GM12891 (cell line): ENCODE measurements around the gene BPTF.
"Not testable (repeated sequence)": the region's sequence is repeated elsewhere in the genome, so short reads cannot be mapped to it uniquely, and the experiment has no call there.

Experiments used
- DNase-seq: peaks from one replicate; pipeline ENCODE4 v3.0.0; 2011; ENCODE audit warnings: low spot score; ENCODE audit not compliant: insufficient read length
- FAIRE-seq: peaks from 2 replicates; lab custom pipeline; 2011; peaks lifted over from hg19 to GRCh38; lab: Jason Lieb, UNC
- PAX5 ChIP-seq: IDR thresholded peaks from 2 replicates; pipeline ENCODE4 v1.6.1; 2011; ENCODE audit warnings: low read length, moderate library complexity, mild to moderate bottlenecking; ENCODE audit not compliant: insufficient read depth, severe bottlenecking
- POLR2A ChIP-seq: IDR thresholded peaks from 2 replicates; pipeline ENCODE4 v1.6.1; 2011; ENCODE audit warnings: low read depth, low read length, control low read depth
- POLR2AphosphoS5 ChIP-seq: IDR thresholded peaks from 2 replicates; pipeline ENCODE4 v1.6.1; 2011; ENCODE audit warnings: low read depth, low read length, control low read depth
- POU2F2 ChIP-seq: IDR thresholded peaks from 2 replicates; pipeline ENCODE4 v1.6.1; 2011; ENCODE audit warnings: low read depth, mild to moderate bottlenecking, control low read depth, low read length, moderate library complexity
- SPI1 ChIP-seq: IDR thresholded peaks from 2 replicates; pipeline ENCODE4 v1.6.1; 2011; ENCODE audit warnings: low read depth, low read length, control low read depth
- TAF1 ChIP-seq: IDR thresholded peaks from 2 replicates; pipeline ENCODE4 v1.6.1; 2011; ENCODE audit warnings: low read depth, low read length, control low read depth

BPTF gene

DNA sequence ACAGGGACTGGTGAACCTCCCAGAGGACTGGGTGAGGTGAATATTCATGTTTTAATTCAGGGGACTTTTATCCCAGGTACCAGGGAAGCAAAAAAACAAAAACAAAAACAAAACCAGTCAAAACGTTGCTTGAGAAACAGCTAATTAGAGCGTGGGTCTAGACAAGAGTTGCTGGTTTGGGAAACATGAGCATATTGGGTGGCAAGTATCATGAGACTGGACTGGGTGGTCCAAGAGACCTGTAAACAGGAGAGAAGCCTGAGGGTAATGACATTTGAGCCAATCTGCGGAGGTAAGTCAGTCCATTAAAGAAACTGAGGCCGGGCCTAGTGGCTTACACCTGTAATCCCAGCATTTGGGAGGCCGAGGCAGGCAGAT is 11.5 kb upstream of the BPTF start:
- TF ChIP-seq TAF1, result no peak
- TF ChIP-seq POU2F2, result no peak
- TF ChIP-seq POLR2AphosphoS5, result no peak
- FAIRE-seq (peak; percentile 9), DNase-seq (no peak)

DNA sequence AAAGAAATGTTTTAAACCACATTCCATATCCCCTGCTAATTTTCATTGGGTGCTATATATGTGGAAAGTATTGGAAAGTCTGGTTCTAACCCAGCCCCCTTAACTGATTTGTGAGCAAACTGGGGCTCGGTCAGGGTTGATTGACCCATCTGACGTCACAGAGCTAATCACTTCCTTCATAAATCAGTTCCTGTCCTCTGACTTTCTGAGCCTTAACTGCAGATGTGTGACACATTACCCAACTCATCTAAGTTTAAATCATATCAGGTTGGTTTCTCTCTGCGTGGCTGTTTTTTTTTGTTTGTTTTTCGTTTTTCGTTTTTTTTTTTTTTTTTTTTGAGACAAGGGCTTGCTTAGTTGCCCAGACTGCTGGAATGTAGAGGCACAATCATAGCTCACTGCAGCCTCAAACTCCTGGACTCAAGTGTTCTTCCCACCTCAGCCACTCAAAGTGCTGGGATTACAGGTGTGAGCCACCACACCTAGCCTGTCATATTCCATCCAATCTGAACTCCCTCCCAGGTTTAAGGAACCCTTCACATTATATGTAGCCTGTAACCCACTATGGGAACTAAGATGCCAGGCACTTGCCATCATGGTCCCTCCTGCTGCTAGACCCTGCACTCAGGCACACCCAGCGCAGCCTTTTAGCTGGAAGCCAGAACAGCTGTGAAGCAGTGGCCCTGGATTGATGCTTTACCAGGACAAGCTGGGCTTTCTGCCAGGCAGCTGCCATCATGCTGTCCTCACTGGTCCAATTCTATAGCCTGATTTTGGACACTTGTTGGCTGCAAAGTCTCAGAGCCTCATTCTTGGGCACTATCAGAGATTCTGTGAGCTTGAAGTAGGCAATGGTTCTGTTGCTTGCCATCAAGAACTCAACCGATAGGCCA is 6.9 kb upstream of the BPTF start:
- FAIRE-seq, result peak; percentile 82

DNA sequence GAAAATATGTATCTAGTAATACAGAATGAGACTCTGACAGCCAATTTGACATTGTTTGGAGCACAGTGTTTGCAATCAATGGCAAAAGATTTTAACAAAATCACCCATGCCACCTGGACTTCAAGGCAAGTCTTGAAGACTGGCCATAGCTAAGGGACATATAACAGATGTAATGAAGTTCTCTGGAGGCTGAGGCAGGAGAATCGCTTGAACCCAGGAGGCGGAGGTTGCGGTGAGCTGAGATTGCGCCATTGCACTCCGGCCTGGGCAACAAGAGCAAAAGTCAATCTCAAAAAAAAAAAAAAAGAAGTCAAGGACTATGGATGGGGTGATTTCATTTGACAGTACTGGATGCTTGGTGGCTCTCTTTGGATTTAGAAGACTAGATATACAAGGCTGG is 5.6 kb upstream of the BPTF start:
- FAIRE-seq, result no peak
- TF ChIP-seq SPI1 (no peak), POLR2A (no peak), POLR2AphosphoS5 (no peak)
- DNase-seq, result no peak

More for the DNA sequence above, 6.9 kb upstream of the BPTF start:
- TF ChIP-seq SPI1 (peak; percentile 78), PAX5 (peak; percentile 82), POU2F2 (no peak), TAF1 (no peak)
- DNase-seq, result no peak

DNA sequence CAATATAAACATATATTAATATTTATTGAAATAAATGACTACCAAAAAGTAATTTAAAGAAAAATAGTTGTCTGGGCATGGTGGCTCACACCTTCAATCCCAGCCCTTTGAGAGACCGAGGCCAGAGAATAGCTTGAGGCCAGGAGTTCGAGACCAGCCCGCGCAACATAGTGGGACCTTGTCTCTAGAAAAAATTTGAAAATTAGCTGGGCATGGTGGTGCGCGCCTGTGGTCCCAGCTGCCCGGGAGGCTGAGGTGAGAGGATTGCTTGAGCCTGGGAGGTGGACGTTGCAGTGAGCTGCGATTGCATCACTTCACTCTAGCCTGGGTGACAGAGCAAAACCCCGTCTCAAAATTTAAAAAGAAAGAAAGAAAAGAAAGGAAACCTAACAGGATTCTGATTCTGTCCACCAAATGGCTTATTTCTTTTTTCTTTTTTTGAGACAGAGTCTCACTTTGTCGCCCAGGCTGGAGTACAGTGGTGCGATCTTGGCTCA is 3.4 kb upstream of the BPTF start:
- FAIRE-seq (no peak), DNase-seq (no peak)
- no peak for TF ChIP-seq SPI1
- no peak for TF ChIP-seq POU2F2
- no peak for TF ChIP-seq PAX5
- TF ChIP-seq TAF1, result no peak
- no peak for TF ChIP-seq POLR2A
- no peak for TF ChIP-seq POLR2AphosphoS5

DNA sequence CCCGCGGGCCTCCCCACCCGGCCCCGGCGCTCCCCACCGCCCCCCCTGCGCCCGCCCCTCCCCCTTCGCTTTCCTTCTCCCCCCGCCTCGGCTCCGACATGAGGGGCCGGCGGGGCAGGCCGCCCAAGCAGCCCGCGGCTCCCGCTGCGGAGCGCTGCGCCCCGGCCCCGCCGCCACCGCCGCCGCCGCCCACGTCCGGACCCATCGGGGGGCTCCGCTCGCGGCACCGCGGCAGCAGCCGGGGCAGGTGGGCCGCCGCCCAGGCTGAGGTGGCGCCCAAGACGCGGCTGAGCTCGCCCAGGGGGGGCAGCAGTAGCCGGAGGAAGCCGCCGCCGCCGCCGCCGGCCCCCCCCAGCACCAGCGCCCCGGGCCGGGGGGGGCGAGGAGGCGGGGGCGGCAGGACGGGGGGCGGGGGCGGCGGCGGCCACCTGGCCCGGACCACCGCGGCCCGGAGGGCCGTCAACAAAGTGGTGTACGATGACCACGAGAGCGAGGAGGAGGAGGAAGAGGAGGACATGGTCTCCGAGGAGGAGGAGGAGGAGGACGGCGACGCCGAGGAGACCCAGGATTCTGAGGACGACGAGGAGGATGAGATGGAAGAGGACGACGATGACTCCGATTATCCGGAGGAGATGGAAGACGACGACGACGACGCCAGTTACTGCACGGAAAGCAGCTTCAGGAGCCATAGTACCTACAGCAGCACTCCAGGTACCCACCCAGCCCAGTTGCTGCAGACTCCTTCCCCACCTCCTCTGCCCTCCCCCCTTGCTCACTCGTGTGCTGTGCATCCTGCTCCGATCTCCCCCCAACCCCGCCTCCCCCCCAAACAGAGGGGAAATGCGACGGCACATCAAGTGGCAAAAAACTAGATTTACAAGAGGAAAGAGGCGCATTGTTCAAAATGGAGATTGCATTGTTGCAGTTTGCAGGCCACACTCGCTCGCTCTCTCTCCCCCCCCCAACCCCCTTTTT is 611 bp downstream of the BPTF start:
- peak; percentile 95 for FAIRE-seq
- TF ChIP-seq POLR2A (peak; percentile 36; the same call in 1 of the 2 replicates), POLR2AphosphoS5 (peak; percentile 63; the same call in 1 of the 2 replicates)

DNA sequence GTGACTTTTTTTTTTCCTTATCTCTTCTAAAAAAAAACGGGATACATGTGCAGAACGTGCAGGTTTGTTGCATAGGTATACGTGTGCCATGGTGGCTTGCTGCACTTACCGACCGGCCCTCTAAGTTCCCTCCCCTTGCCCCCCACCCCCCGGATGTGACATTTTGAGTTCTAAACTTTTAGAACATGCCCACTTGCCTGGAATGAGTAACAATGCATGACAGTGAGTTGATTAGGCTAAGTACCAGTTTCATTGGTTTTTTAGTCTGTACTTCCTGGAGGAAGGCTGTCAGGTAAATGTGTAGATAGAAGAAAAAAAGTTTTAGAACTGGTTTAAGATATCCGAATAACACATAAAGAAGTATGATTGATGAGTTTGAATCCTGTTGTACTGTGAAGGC is 4.0 kb downstream of the BPTF start:
- no peak for TF ChIP-seq POLR2AphosphoS5
- no peak for TF ChIP-seq SPI1
- no peak for TF ChIP-seq POLR2A
- TF ChIP-seq POU2F2, result no peak
- TF ChIP-seq TAF1, result no peak
- no peak for TF ChIP-seq PAX5
- DNase-seq, result no peak
- no peak for FAIRE-seq

More for the DNA sequence above, 611 bp downstream of the BPTF start:
- not testable (repeated sequence) for DNase-seq

DNA sequence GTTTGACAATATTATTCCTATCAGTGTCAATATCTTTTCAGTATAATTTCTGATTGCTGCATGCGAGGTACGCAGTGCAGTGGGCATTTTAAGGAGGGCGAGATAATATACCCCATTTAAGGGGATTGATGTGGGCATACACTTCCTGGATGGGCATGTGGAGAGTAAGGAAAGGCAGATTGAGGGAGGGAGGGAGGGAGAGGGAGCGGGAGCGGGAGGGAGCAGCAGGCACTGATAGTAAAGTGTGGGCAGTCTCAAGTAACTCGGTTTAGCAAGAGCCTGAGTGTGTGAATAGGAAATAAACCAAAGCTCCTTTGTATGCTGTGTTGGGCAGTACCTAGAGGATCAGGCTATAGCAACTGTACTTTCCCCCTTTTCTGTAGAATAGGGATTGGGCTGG is 5.1 kb downstream of the BPTF start:
- DNase-seq (no peak), FAIRE-seq (no peak)
- TF ChIP-seq SPI1 (no peak), POU2F2 (no peak), TAF1 (no peak), POLR2A (no peak; the same call in 1 of the 2 replicates), POLR2AphosphoS5 (no peak), PAX5 (no peak)

DNA sequence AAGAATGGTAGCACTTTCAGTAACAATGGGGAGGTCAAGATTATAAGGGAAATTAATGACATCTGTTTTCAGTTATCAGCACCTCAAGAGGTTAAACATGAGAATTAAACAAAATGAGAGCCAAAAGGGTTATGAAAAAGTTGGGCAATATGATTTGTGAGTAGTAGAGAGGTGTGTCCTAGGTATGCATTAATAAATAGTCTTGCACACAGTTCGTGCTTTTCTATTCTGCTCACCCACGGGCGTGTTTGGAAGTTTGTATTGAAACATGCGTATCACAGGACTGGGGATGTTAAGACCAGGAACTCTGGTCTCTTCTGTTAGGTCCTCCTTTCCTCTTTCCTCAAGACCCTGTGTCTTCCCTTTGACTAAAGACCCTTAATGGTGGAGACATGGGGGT is 6.0 kb downstream of the BPTF start:
- DNase-seq (no peak), FAIRE-seq (no peak)
- TF ChIP-seq POU2F2, result no peak

DNA sequence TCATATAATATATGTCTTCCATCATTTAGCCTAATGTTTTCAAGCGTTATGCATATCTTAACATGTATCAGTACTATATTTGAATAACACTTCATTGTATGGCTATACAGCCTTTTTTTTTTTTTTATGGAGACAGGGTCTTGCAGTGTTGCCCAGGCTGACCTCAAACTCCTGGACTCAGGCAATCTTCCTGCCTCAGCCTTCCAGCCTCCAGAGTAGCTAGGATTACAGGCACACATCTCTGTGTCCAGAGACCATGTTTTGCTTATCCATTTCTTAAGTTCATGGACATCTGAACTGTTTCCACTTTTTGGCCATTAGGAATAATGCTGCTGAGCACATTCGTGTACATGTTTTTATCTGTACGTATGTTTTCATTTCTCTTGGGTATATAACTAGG is 7.8 kb downstream of the BPTF start:
- TF ChIP-seq POU2F2 (no peak), POLR2A (no peak), PAX5 (no peak), TAF1 (no peak)
- FAIRE-seq, result no peak
- DNase-seq, result no peak

DNA sequence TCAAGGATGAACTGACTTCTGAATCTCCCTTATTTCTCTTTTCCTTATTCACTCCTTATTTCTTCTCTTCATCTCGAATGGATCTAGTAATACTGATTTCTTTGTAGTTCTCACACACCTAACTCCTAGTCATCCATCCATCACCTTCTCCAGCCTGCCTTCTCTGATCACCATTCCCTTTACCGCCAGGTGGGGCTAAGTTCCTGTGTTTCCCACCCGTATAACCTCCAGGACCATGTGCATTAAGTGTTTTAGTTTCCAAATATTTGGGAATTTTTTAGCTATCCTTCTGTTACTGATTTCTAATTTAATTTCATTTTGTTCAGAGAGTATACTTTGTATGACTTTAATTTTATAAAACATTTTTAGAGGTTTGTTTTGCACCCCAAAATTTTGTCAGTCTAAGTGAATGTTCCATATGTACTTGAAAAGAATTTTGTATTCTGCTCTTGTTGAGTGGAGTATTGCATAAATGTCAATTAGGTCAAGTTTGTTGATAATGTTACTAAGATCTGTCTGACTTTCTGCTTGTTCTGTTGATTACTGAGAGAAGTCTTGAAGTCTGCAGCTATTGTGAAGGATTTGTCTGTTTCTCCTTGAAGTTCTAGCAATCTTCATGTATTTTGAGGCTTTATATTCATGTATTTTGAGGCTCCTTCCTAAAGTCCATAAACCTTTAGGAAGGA is 8.8 kb downstream of the BPTF start:
- FAIRE-seq, result no peak
- TF ChIP-seq PAX5 (no peak), SPI1 (no peak), POLR2AphosphoS5 (no peak), POLR2A (no peak), TAF1 (no peak), POU2F2 (no peak)
- DNase-seq, result no peak
